Natural killer cell treated with Interleukin-12 subunit alpha and Interleukin-12 subunit beta and Interleukin-15 and Interleukin-18, amount 100 ng/mL, for 72 hours (primary cell): ENCODE measurements around the gene NEK4. TPM values are rescaled to one million over a fixed set of nuclear protein-coding genes. Genes with fewer than 3 reads are reported as not detected.
"Not testable (repeated sequence)": the region's sequence is repeated elsewhere in the genome, so short reads cannot be mapped to it uniquely, and the experiment has no call there.

ENCODE experiments used
- ATAC-seq, 2 donors: fragments of 150-1000 bp; cut with Tn5 transposase in 1 of 2; sonication (Bioruptor Pico), chemical (Tn5 transposase) in 1 of 2; 2 replicates each; pipeline ENCODE4 v1.10.0; 2021
- DNase-seq: peaks from one replicate; pipeline ENCODE4 v3.0.0; 2022; ENCODE audit warnings: low spot score
- H3K27ac Mint-ChIP-seq, 2 donors: 1 replicate in 1 of 2; 2 replicates in 1 of 2; pipeline ENCODE4 v1.8.0; 2022; ENCODE audit warnings: mixed read lengths in 2 of 2, mild to moderate bottlenecking in 1 of 2, moderate library complexity in 1 of 2
- H3K27me3 Mint-ChIP-seq, 2 donors: 1 replicate in 1 of 2; 2 replicates in 1 of 2; pipeline ENCODE4 v1.8.0; 2022; ENCODE audit warnings: mixed read lengths in 2 of 2
- H3K36me3 Mint-ChIP-seq: one replicate; pipeline ENCODE4 v1.8.0; 2022; ENCODE audit warnings: mixed read lengths
- H3K4me1 Mint-ChIP-seq, 2 donors: 1 replicate in 1 of 2; 2 replicates in 1 of 2; pipeline ENCODE4 v1.8.0; 2022; ENCODE audit warnings: low read depth in 2 of 2, mixed read lengths in 2 of 2, mild to moderate bottlenecking in 1 of 2
- H3K4me3 Mint-ChIP-seq: one replicate; pipeline ENCODE4 v1.8.0; 2022; ENCODE audit warnings: mixed read lengths
- H3K9me3 Mint-ChIP-seq: 2 replicates; pipeline ENCODE4 v1.8.0; 2022; ENCODE audit warnings: mixed read lengths
- total RNA-seq, 2 donors: library from RNA; stranded (reverse); gene quantifications; one replicate each; pipeline ENCODE4 v1.2.3, GENCODE V29; 2022

Gene NEK4
- total RNA-seq, 2 donors from 2014 or later: 24.8 to 52.7 TPM

DNA sequence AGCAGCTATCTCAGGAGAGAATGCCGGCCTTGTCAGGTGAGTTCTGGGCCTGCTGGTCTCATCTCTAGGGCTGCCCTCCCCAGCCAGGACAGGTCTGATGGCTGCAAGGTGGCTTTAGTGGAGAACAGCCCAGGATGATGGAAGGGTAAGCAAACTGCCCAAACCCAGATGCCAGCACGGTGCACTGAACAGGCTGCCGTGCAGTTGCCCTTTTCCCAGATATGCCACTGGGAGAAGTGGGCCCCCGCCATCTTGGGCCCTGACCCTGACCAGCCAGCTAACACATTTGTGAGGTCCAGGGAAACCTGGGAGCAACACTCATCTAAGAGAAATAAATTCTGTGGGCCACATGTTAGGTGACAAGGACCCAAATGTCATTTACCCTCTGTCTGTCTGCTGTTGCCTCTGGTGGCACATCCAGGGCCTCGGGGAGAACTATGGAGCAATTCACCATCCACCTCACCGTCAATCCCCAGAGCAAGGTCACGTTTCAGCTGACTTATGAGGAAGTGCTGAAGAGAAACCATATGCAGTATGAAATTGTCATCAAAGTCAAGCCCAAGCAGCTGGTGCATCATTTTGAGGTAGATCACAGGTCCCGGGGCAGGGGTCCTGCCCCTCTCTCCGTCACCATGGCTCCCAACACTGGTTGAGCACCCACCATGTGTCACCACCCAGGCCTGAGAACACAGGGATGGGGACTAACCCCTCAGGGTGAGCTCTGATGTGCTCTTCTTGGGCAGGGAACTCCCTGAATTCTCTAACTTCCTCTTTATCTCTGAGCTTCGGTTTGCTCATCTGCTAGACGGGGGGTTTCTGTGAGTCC is 8.5 kb upstream of the NEK4 start:
- no peaks in the 10 kb centered on the region for H3K36me3 Mint-ChIP-seq
- no peak overlapping the region for H3K4me3 Mint-ChIP-seq
- H3K4me1 Mint-ChIP-seq: peaks cover 8 to 13% of the 10 kb centered on the region in 2 donors
- ATAC-seq (no peak), DNase-seq (no peak)
- no peaks in the 10 kb centered on the region for H3K9me3 Mint-ChIP-seq
- H3K27ac Mint-ChIP-seq: no peak overlapping the region
- peaks cover 0 to 3% of the 10 kb centered on the region in 2 donors for H3K27me3 Mint-ChIP-seq

GRCh38 chr3:52777959-52778805 is 7.4 kb upstream of the NEK4 start:
- H3K4me3 Mint-ChIP-seq: no peak overlapping the region
- H3K27ac Mint-ChIP-seq: peak overlapping the region in 1 of 2 donors; percentile 80
- DNase-seq: no peak
- peaks cover 8 to 13% of the 10 kb centered on the region in 2 donors for H3K4me1 Mint-ChIP-seq
- H3K27me3 Mint-ChIP-seq: peaks cover 0 to 3% of the 10 kb centered on the region in 2 donors
- peak; percentile 47 to 64 for ATAC-seq
- H3K9me3 Mint-ChIP-seq: no peaks in the 10 kb centered on the region
- no peaks in the 10 kb centered on the region for H3K36me3 Mint-ChIP-seq

- H3K36me3 Mint-ChIP-seq: no peaks in the 10 kb centered on the region
- H3K4me1 Mint-ChIP-seq: peaks cover 8 to 13% of the 10 kb centered on the region in 2 donors
- peaks cover 0 to 3% of the 10 kb centered on the region in 2 donors for H3K27me3 Mint-ChIP-seq
- no peaks in the 10 kb centered on the region for H3K9me3 Mint-ChIP-seq
- no peak within 1 kb of the TSS for H3K4me3 Mint-ChIP-seq
- ATAC-seq (no peak), DNase-seq (no peak)
- H3K27ac Mint-ChIP-seq: peak within 1 kb of the TSS in 1 of 2 donors; percentile 80
Measured at GRCh38 chr3:52777127-52777958, 6.6 kb upstream of the NEK4 start, which contains the start of gene ITIH1. ITIH1 (plus strand) TSS chr3:52777599; CDS start chr3:52777616, 17 bp downstream.

GRCh38 chr3:52776486-52776885 is 5.7 kb upstream of the NEK4 start:
- not testable (repeated sequence) for DNase-seq

DNA sequence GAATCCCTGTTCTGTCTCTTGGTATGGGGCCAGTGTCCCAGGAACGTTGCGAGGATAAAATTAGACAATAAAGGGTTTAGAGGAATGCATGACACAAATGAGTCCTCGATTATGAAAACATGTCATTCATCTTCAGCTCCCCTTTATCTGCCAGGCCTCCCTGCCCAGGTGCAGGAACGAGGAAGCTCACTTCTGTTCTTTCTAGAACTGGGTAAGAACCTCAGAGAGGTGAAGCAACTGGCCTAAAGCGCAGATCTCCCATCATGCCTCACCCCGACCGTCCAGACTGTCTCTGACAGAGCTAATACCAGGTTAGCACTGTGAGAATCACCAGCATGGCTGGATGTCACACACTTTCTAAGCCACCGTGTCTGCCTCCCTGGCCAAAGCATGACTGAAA is 5.1 kb upstream of the NEK4 start:
- Mint-ChIP-seq H3K27ac (no peak overlapping the region), H3K27me3 (no peaks in the 10 kb centered on the region), H3K36me3 (no peaks in the 10 kb centered on the region), H3K4me3 (no peak overlapping the region), H3K4me1 (peaks cover 12 to 14% of the 10 kb centered on the region in 2 donors), H3K9me3 (no peaks in the 10 kb centered on the region)
- ATAC-seq: no peak
- no peak for DNase-seq

More at GRCh38 chr3:52776486-52776885, 5.7 kb upstream of the NEK4 start:
- H3K4me1 Mint-ChIP-seq, H3K4me3 Mint-ChIP-seq, H3K9me3 Mint-ChIP-seq, H3K27me3 Mint-ChIP-seq, H3K36me3 Mint-ChIP-seq, ATAC-seq, H3K27ac Mint-ChIP-seq: not testable (repeated sequence)

DNA sequence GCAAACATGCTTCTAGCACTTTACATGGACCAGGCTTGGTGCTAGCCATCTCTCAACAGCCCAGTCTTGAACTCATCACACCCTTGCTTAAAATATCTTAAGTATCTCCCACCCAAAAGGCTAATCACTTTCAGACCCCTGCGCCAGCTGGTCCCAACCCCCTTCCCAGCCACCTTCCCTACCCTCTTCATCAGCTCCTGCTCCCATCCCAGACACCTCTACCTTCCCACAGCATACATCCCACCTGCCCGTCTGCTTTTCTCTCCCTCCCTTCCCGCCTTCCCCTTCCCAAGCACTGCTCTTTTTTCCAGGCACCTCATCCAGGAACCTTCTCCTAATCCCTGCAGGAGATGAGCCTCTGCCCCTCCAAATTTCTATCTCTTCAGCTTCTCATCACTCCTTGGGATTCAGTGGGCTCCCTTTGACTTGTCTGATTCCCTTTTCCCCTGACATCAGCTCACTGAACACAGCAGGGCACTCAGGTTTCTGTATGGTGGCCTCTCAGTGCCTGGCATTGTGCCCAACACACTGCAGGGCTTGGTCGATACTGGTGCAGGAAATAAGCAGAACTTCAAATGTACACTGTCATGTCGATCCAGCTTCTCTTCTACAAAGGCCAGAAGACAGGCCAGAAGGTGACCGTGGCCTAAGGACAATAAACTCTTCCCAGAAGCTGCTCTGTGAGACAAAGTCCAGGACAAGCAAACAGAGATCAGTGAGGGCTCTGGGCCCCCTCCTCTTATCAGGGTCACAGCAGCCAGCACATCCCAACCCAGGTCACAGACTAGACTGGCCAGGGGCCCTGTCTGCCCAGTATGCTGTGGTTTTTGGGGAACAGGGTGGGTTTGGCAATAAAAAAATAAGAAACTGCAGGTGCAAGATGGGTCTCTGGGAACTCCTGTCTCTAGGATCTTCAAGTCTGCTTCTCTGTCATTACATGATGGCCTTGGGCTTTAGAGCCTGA is 4.4 kb upstream of the NEK4 start:
- ATAC-seq: no peak
- DNase-seq: no peak
- no peaks in the 10 kb centered on the region for H3K27me3 Mint-ChIP-seq
- no peaks in the 10 kb centered on the region for H3K9me3 Mint-ChIP-seq
- peaks cover 12 to 14% of the 10 kb centered on the region in 2 donors for H3K4me1 Mint-ChIP-seq
- no peaks in the 10 kb centered on the region for H3K36me3 Mint-ChIP-seq
- H3K27ac Mint-ChIP-seq: no peak overlapping the region
- H3K4me3 Mint-ChIP-seq: no peak overlapping the region

- H3K9me3 Mint-ChIP-seq: no peaks in the 10 kb centered on the region
- H3K36me3 Mint-ChIP-seq: no peaks in the 10 kb centered on the region
- no peak for ATAC-seq
- H3K27me3 Mint-ChIP-seq: no peaks in the 10 kb centered on the region
- H3K4me1 Mint-ChIP-seq: peaks cover 22 to 23% of the 10 kb centered on the region in 2 donors
- H3K27ac Mint-ChIP-seq: no peak overlapping the region
- no peak for DNase-seq
- H3K4me3 Mint-ChIP-seq: no peak overlapping the region
Measured at GRCh38 chr3:52774066-52774713, 3.5 kb upstream of the NEK4 start.

- H3K36me3 Mint-ChIP-seq: no peaks in the 10 kb centered on the region
- DNase-seq (no peak), ATAC-seq (no peak)
- no peak overlapping the region for H3K4me3 Mint-ChIP-seq
- peaks cover 20 to 23% of the 10 kb centered on the region in 2 donors for H3K4me1 Mint-ChIP-seq
- no peaks in the 10 kb centered on the region for H3K9me3 Mint-ChIP-seq
- H3K27me3 Mint-ChIP-seq: no peaks in the 10 kb centered on the region
- no peak overlapping the region for H3K27ac Mint-ChIP-seq
Measured at GRCh38 chr3:52773361-52774065, 2.8 kb upstream of the NEK4 start.

DNA sequence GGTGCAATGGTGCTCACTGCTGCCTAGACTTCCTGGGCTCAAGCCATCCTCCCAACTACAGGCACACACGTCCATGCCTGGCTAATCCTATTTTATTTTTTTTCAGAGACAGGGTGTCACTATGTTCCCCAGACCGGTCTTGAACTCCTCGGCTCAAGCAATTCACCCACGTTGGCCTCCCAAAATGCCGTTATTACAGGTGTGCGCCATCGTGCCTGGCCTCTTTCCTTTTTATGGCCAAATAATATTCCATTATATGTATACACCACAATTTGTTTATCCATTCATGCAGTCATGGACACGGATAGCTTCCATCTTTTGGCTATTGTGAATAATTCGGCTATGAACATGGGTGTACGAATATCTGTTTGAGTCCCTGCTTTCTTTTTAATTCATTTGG is 962 bp upstream of the NEK4 start:
- no peaks in the 10 kb centered on the region for H3K27me3 Mint-ChIP-seq

GRCh38 chr3:52771334-52771681 is 568 bp upstream of the NEK4 start:
- H3K4me1 Mint-ChIP-seq: peaks cover 14 to 23% of the 10 kb centered on the region in 2 donors
- H3K9me3 Mint-ChIP-seq: no peaks in the 10 kb centered on the region
- peak; percentile 1 to 2 for ATAC-seq

More for the DNA sequence above, 962 bp upstream of the NEK4 start:
- Mint-ChIP-seq H3K36me3 (no peaks in the 10 kb centered on the region), H3K4me3 (peak overlapping the region; percentile 88), H3K4me1 (peaks cover 14 to 23% of the 10 kb centered on the region in 2 donors), H3K27ac (peak overlapping the region; percentile 84 to 93), H3K9me3 (no peaks in the 10 kb centered on the region)
- ATAC-seq (no peak), DNase-seq (no peak)

DNA sequence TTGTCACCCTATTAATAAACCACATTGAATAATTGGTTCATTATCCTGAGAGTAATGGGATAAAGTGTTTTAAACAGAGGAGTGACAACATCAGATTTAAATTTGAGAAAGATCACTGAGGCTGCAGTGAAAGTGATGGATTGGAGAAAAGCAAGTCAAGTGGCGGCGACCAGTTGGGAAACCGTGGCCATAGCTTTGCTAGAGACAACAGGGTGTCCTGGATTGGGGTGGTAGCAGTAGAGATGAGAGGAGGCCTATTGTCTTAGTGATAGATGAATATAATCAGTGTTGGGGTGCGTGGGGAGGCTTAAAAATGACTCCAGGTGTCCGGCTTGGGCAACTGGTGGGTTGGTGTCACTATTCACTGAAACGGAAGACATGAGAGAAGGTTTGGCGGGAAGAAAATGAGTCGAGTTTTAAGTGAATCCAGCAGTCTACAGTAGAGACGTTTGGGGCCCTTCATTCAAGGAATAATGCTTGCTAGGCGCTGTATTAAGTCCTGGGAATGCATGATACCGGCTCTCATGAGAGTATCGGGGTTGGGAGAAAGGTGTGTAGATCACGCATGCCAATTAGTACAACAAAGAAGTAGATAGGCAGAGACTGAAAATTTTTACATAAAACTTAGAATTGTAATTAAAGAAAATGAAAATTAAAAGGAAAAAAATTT is 819 bp downstream of the NEK4 start:
- Mint-ChIP-seq H3K27me3 (no peaks in the 10 kb centered on the region), H3K9me3 (no peaks in the 10 kb centered on the region), H3K4me1 (peaks cover 14 to 23% of the 10 kb centered on the region in 2 donors), H3K27ac (peak overlapping the region; percentile 8 to 55), H3K4me3 (peak overlapping the region; percentile 88), H3K36me3 (no peaks in the 10 kb centered on the region)
- no peak for ATAC-seq
- DNase-seq: no peak

More at GRCh38 chr3:52771334-52771681, 568 bp upstream of the NEK4 start:
- no peak for DNase-seq
- Mint-ChIP-seq H3K27me3 (no peaks in the 10 kb centered on the region), H3K36me3 (no peaks in the 10 kb centered on the region), H3K27ac (peak overlapping the region; percentile 84 to 93), H3K4me3 (peak overlapping the region; percentile 88)
